ENCODE data around the gene ANKS3.

Gene ANKS3

DNA sequence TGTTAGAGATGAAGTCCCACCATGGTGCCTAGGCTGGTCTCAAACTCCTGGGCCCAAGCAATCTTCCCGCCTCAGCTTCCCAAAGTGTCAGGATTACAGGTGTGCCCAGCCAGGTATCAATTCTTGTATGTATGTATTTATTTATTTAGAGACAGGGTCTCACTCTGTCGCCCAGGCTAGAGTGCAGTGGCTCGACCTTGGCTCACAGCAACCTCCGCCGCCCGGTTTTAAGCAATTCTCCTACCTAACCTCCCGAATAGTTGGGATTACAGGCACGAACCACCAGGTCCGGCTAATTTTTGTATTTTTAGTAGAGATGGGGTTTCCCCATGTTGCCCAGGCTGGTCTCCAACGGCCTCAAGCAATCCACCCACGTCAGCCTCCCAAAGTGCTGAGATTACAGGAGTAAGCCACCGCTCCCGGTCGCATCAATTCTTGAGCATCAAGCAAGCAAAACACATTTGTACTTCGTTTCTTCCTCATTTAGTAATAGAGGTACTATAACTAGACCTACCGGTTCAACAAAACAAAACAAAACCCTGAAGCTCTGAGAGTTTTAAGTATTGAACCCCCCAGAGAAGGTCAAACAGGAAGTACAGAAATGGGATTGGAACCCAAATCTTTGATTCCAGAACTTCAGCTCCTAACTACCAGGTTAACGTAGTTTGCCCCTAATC lies 33.9 kb upstream of the ANKS3 start:
- no peaks in the 10 kb centered on the region for H3K9me3 Mint-ChIP-seq
- H3K27ac Mint-ChIP-seq (ENCODE audit: low read depth) = peak overlapping the region; percentile 5
- ATAC-seq (replicated peaks; ENCODE audit: extremely low read depth, poor library complexity, severe bottlenecking) (no peak), DNase-seq (ENCODE audit: low spot score in 2 of 2) (no peak)
- H3K4me1 Mint-ChIP-seq = peaks cover 26% of the 10 kb centered on the region
- H3K36me3 Mint-ChIP-seq (ENCODE audit: insufficient read depth) = peaks cover 20% of the 10 kb centered on the region
- H3K27me3 Mint-ChIP-seq = no peaks in the 10 kb centered on the region
- peak overlapping the region; percentile 89 for H3K4me3 Mint-ChIP-seq

DNA sequence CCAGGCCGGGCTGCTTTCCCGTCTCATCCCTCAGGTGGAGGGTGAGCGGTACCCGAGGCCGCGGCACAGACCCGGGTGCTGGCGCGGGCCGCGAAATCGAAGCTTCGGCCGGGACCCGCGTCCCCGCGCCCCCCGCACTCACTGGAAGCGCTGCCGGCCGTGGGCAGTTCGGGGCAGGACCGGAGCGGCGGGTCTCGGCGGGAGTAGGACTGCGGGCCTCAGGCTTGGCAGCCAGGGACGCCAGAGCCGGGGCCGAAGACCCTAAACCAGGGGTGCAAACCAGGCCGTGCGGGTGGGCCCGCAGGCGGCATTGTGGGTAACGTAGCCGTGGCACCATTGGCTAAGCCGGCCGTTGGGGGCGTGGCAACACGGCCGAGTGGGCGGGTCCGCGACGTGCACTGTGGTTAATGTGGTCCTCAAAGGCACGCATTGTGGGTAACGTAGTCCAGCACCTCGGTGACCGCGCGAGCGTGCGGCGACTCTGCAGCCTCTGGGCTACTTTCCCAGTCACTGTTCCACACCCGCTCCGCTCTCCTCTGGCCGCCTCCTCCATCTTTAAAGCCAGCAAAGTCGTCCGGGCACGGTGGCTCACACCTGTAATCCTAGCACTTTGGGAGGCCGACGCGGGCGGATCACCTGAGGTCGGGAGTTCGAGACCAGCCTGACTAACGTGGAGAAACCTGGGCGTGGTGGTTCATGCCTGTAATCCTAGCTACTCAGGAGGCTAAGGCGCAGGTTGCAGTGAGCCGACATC lies 33.0 kb upstream of the ANKS3 start, which contains the start of gene ZNF500:
ZNF500 (minus strand) TSS at position 288 of the 754 bp plus-strand sequence. CDS start 1,184 bp downstream, outside the sequence.
- Mint-ChIP-seq H3K27ac (ENCODE audit: low read depth) (peak within 1 kb of the TSS; percentile 82), H3K27me3 (no peaks in the 10 kb centered on the region), H3K4me3 (peak within 1 kb of the TSS; percentile 89), H3K9me3 (no peaks in the 10 kb centered on the region), H3K4me1 (peaks cover 30% of the 10 kb centered on the region), H3K36me3 (ENCODE audit: insufficient read depth) (peaks cover 23% of the 10 kb centered on the region)
- DNase-seq (ENCODE audit: low spot score in 2 of 2) = peak; percentile 92 to 94
- peak; percentile 92 for ATAC-seq (replicated peaks; ENCODE audit: extremely low read depth, poor library complexity, severe bottlenecking)

DNA sequence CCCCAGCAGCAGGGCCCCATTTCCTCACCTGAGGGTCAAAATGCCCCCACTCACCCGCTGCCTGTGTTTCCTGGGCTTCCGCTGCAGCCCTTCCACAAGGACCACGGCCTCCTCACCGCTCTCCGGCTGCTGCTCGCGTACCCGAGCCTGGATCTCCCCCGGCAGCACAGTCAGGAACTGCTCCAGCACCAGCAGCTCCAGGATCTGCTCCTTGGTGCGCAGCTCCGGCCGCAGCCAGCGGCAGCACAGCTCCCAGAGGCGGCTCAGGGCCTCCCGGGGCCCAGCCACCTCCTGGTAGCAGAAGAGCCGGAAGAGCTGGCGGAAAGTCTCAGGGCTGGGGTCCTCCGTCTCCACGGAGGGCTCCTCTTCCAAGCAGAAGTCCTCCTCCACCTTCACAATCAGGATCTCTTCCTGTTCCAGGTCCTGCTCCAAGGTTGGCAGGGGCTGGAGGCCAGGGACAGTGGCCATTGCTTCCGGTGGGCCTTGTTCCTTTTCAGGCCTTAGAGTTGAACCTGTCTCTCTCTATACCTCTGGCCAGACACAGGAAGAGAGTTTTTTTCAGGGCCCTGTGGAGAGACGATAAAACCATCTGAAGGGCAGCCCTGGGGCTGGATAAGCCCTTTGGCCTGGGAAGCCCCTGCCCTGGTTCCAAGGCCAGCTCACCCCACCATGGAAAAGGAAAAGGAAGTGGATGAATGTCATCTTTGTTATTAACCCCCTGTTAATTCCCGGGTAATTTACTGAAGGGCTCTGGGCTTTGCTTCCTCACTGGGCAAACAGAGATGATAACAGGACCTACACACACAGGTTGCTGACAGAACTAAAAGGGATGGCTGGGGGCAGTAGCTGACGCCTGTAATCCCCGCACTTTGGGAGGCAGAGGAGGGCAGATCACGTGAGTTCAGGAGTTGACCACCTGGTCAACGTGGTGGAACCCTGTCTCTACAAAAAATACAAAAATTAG lies 31.7 kb upstream of the ANKS3 start:
- no peaks in the 10 kb centered on the region for H3K27me3 Mint-ChIP-seq
- H3K4me1 Mint-ChIP-seq = peaks cover 30% of the 10 kb centered on the region
- H3K9me3 Mint-ChIP-seq = no peaks in the 10 kb centered on the region
- H3K27ac Mint-ChIP-seq (ENCODE audit: low read depth) = peak overlapping the region; percentile 56
- DNase-seq (ENCODE audit: low spot score in 2 of 2) = no peak
- ATAC-seq (replicated peaks; ENCODE audit: extremely low read depth, poor library complexity, severe bottlenecking) = no peak
- peak overlapping the region; percentile 89 for H3K4me3 Mint-ChIP-seq
- H3K36me3 Mint-ChIP-seq (ENCODE audit: insufficient read depth) = peaks cover 32% of the 10 kb centered on the region

DNA sequence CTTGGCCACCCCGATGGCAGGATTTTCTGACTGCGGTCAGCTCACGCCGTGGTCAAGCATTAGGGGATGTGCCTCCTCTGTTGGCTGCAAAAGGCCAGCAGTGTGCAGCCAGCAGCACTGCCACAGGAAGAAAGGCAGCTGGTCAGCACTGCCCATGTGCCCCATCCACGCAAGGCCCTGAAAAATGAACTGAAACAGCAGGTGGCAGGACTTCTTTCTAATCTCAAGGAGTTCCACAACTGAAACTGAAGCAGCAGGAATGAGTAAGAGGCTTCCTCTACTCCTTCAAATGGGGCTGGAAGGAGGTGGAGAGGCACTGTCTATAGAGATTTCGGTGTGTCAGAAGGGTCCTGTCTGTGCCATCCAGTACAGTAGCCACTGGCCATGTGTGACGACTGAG lies 29.7 kb upstream of the ANKS3 start:
- H3K4me3 Mint-ChIP-seq = no peak overlapping the region
- H3K4me1 Mint-ChIP-seq = peaks cover 30% of the 10 kb centered on the region
- DNase-seq (ENCODE audit: low spot score in 2 of 2) = no peak
- H3K9me3 Mint-ChIP-seq = no peaks in the 10 kb centered on the region
- H3K27me3 Mint-ChIP-seq = no peaks in the 10 kb centered on the region
- H3K27ac Mint-ChIP-seq (ENCODE audit: low read depth) = no peak overlapping the region
- ATAC-seq (replicated peaks; ENCODE audit: extremely low read depth, poor library complexity, severe bottlenecking) = no peak
- H3K36me3 Mint-ChIP-seq (ENCODE audit: insufficient read depth) = peaks cover 41% of the 10 kb centered on the region

DNA sequence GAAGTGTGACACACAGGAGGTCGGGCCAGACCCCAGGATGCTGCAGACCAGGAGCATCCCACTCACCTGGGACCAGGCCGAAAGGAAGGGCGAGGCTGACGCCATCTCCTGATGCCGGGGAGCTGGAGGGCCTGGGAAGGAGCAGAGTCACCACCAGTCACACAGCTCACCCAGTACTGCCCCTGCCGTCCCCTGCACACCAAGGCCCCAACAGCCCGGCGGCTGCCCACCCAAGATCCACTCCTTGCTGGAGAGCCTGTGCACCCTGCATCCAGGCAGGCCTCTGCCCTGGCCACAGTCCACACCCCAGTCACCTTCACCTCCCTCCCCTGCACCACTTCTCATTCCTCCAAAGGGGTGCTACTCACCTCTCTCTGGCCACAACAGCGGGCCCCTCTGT lies 28.1 kb upstream of the ANKS3 start:
- DNase-seq (ENCODE audit: low spot score in 2 of 2) (no peak), ATAC-seq (replicated peaks; ENCODE audit: extremely low read depth, poor library complexity, severe bottlenecking) (no peak)
- Mint-ChIP-seq H3K9me3 (no peaks in the 10 kb centered on the region), H3K27me3 (no peaks in the 10 kb centered on the region), H3K36me3 (ENCODE audit: insufficient read depth) (peaks cover 55% of the 10 kb centered on the region), H3K27ac (ENCODE audit: low read depth) (no peak overlapping the region), H3K4me3 (no peak overlapping the region), H3K4me1 (peaks cover 15% of the 10 kb centered on the region)

DNA sequence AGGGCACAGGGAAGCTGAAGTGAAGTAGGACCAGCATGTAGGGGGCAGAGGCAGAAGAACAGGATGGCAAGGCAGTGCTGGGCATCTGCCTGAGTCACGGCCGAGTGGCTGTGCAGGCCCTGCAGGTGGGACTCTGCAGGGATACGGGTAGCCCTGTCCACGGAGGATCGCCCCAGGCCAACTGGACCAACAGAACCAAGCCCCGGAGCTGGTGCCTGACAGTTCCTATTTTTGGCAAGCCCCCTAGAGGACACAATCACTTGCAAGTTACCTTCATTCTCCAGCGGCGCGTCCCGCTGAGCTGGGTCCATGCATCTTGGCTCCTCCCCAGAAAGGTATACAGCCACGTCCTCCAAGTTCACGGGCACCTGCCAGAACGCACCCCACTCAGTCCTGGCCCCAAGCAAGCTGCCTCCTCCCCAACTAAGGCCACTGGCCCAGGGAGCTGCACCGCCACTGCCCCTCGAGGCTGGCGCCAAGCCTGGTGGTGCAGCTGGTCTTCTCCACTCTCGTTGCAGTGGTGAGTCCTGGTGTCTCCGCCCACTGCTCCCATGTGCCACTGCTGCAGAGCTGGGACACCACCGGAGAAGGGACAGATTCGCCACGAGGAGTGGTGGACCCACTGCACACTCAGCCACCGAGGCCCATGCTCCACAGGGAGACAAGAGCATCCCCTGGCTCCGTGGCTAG lies 26.3 kb upstream of the ANKS3 start:
- peaks cover 59% of the 10 kb centered on the region for H3K36me3 Mint-ChIP-seq (ENCODE audit: insufficient read depth)
- H3K27ac Mint-ChIP-seq (ENCODE audit: low read depth) = no peak overlapping the region

DNA sequence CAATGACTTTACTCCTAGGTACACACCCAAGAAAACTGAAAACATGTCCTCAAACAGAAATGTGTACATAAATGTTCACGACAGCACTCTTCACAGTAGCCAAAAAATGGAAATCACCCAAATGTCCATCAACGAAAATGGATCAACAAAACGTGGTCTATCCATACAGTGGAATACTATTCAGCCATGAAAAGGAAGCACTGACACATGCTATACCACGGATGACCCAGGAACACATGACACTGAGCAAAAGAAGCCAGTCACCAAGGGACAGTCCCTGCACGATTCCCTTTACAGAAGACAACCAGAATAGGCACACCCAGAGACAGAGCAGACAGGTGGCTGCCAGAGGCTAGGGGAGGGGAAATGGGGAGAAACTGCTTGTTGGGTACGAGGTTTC lies 21.6 kb upstream of the ANKS3 start:
- H3K4me3 Mint-ChIP-seq = no peak overlapping the region
- no peak overlapping the region for H3K27ac Mint-ChIP-seq (ENCODE audit: low read depth)
- H3K27me3 Mint-ChIP-seq = no peaks in the 10 kb centered on the region
- H3K4me1 Mint-ChIP-seq = no peaks in the 10 kb centered on the region
- ATAC-seq (replicated peaks; ENCODE audit: extremely low read depth, poor library complexity, severe bottlenecking) (no peak), DNase-seq (ENCODE audit: low spot score in 2 of 2) (no peak)
- peaks cover 57% of the 10 kb centered on the region for H3K36me3 Mint-ChIP-seq (ENCODE audit: insufficient read depth)
- no peaks in the 10 kb centered on the region for H3K9me3 Mint-ChIP-seq

More for the DNA sequence above, 26.3 kb upstream of the ANKS3 start:
- no peaks in the 10 kb centered on the region for H3K9me3 Mint-ChIP-seq
- H3K27me3 Mint-ChIP-seq = no peaks in the 10 kb centered on the region
- no peak overlapping the region for H3K4me3 Mint-ChIP-seq
- H3K4me1 Mint-ChIP-seq = peaks cover 5% of the 10 kb centered on the region
- DNase-seq (ENCODE audit: low spot score in 2 of 2) (no peak), ATAC-seq (replicated peaks; ENCODE audit: extremely low read depth, poor library complexity, severe bottlenecking) (no peak)

DNA sequence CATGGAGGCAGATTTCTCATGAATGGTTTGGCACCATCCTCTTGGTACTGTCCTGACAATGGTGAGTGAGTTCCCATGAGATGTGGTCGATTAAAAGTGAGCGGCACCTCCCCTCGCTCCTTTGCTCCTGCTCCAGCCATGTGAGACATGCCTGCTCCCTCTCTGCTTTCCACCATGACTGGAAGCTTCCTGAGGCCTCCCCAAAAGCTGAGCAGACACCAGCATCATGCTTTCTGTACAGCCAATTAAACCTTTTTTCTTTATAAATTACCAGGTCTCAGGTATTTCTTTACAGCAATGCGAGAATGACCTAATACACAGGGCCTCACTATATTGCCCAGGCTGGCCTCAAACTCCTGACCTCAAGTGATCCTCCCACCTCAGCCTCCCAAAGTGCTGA lies 20.8 kb upstream of the ANKS3 start:
- ATAC-seq (replicated peaks; ENCODE audit: extremely low read depth, poor library complexity, severe bottlenecking) = no peak

DNA sequence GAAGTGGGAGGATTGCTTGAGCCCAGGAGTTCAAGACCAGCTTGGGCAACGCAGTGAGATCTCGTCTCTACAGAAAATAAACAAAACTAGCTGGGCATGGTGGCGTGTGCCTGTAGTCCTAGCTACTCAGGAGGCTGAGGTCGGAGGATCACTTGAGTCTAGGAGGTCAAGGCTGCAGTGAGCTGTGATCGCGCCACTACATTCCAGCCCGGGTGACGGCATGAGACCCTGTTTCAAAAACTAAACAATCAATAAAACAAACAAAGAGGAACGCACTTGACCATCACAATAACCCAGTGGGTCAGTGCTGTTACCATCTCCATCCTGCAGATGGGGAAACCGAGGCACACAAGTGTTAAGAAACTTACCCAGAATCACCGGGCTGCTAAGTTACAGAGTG lies 19.2 kb upstream of the ANKS3 start:
- peaks cover 45% of the 10 kb centered on the region for H3K36me3 Mint-ChIP-seq (ENCODE audit: insufficient read depth)
- ATAC-seq (replicated peaks; ENCODE audit: extremely low read depth, poor library complexity, severe bottlenecking) (no peak), DNase-seq (ENCODE audit: low spot score in 2 of 2) (no peak)
- H3K4me1 Mint-ChIP-seq = peaks cover under 1% of the 10 kb centered on the region
- H3K27me3 Mint-ChIP-seq = no peaks in the 10 kb centered on the region
- no peak overlapping the region for H3K27ac Mint-ChIP-seq (ENCODE audit: low read depth)
- no peaks in the 10 kb centered on the region for H3K9me3 Mint-ChIP-seq
- H3K4me3 Mint-ChIP-seq = no peak overlapping the region

More for the DNA sequence above, 20.8 kb upstream of the ANKS3 start:
- Mint-ChIP-seq H3K27ac (ENCODE audit: low read depth) (no peak overlapping the region), H3K36me3 (ENCODE audit: insufficient read depth) (peaks cover 53% of the 10 kb centered on the region), H3K27me3 (no peaks in the 10 kb centered on the region), H3K9me3 (no peaks in the 10 kb centered on the region), H3K4me3 (no peak overlapping the region), H3K4me1 (no peaks in the 10 kb centered on the region)
- DNase-seq (ENCODE audit: low spot score in 2 of 2) = no peak

DNA sequence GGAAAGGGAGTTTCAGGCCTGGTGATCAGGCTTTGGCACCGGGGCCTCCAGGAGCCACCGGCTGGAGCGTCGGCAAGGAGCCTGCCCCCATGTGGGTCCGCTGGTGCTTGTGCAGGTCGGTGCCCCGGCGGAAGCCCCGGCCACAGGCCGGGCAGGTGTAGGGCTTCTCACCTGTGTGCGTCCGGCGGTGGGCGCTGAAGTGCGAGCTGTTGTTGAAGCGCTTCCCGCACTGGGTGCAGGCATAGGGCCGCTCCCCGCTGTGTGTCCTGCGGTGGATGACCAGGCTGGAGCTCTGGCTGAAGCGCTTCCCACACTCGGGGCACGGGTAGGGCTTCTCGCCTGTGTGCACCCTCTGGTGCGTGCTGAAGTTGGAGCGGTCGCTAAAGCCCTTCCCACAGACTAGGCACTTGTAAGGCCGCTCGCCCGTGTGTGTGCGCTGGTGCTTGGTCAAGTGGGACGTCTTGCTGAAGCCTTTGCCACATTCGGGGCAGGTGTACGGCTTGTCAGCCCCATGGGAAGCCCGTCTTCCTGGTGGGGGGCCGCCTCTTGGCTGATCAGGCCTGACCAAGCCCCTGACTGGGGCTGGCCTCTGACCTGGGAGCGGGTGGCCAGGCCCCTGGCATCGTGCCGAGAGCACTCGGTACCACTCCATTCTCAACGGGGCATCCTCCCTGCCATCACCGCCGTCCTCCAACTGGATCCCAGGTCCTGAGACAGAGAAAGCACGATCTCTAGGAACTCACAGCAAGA lies 18.5 kb upstream of the ANKS3 start:
- Mint-ChIP-seq H3K27ac (ENCODE audit: low read depth) (no peak overlapping the region), H3K4me3 (no peak overlapping the region), H3K27me3 (no peaks in the 10 kb centered on the region), H3K36me3 (ENCODE audit: insufficient read depth) (peaks cover 39% of the 10 kb centered on the region), H3K4me1 (peaks cover 7% of the 10 kb centered on the region), H3K9me3 (no peaks in the 10 kb centered on the region)
- no peak for DNase-seq (ENCODE audit: low spot score in 2 of 2)
- no peak for ATAC-seq (replicated peaks; ENCODE audit: extremely low read depth, poor library complexity, severe bottlenecking)

DNA sequence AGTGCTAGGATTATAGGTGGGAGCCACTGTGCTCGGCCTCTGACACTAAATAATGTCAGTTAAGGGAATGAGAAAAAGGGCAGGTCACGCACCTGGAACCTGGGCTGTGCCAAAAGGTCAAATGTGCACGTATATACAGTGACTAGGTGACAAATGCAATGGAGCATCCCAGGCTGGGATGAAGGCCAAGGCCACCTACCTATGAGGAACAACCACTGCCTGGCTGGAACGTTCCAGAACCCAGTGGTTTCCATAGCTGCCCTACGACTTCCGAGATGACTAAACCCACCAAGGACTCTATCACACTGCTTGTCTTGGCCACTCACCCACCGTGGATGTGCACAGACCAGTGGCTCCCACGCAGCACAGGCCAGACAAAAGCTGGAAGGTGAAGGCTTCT lies 16.8 kb upstream of the ANKS3 start:
- DNase-seq (ENCODE audit: low spot score in 2 of 2) (no peak), ATAC-seq (replicated peaks; ENCODE audit: extremely low read depth, poor library complexity, severe bottlenecking) (no peak)
- Mint-ChIP-seq H3K9me3 (no peaks in the 10 kb centered on the region), H3K27me3 (no peaks in the 10 kb centered on the region), H3K4me1 (peaks cover 14% of the 10 kb centered on the region), H3K27ac (ENCODE audit: low read depth) (no peak overlapping the region), H3K4me3 (no peak overlapping the region), H3K36me3 (ENCODE audit: insufficient read depth) (peaks cover 31% of the 10 kb centered on the region)
